IMR-90 (cell line): ENCODE results near the gene STIM1. TPM values are rescaled to one million over a fixed set of nuclear protein-coding genes. Genes with fewer than 3 reads are reported as not detected.

Experiments used
- ATAC-seq: fragments of 200-7000 bp; cut with Tn5 transposase; 2 replicates; pipeline ENCODE4 v1.9.1; 2020; ENCODE audit warnings: low read depth, mild to moderate bottlenecking, moderate library complexity
- BruUV-seq: library from RNA; stranded (reverse); fragments of 400-500 nt; replicated peaks from 2 replicates; lab custom pipeline; 2021; lab: Mats Ljungman, UMichigan
- CTCF ChIA-PET: fragments of 300-600 bp; formaldehyde crosslinking; extraction: SDS; loops from one replicate; lab custom pipeline; 2021; ENCODE audit warnings: antibody characterized with exemption; lab: Yijun Ruan, JAX
- POLR2A ChIA-PET: fragments of 300-600 bp; sonication (Branson Sonifier 250); formaldehyde crosslinking; loops from one replicate; lab custom pipeline; 2022; ENCODE audit warnings: antibody characterized with exemption; ENCODE audit not compliant: unreplicated experiment; lab: Charles Lee
- DNase-seq: peaks from one replicate; pipeline ENCODE4 v3.0.0; 2013
- H2AFZ ChIP-seq: replicated peaks from 2 replicates; pipeline ENCODE3; 2013; ENCODE audit warnings: low read length, mild to moderate bottlenecking; ENCODE audit not compliant: poor library complexity
- H2AK5ac ChIP-seq: 2 replicates; pipeline ENCODE4 v1.6.1; 2013; ENCODE audit warnings: low read depth, low read length, inconsistent platforms
- H2AK9ac ChIP-seq: replicated peaks from 2 replicates; pipeline ENCODE3; 2013; ENCODE audit warnings: mild to moderate bottlenecking, low read depth, low read length, moderate library complexity; ENCODE audit not compliant: poor library complexity
- H2BK120ac ChIP-seq: 2 replicates; pipeline ENCODE4 v1.6.1; 2013; ENCODE audit warnings: low read depth, low read length, inconsistent platforms
- H2BK15ac ChIP-seq: 3 replicates; pipeline ENCODE4 v1.6.1; 2013; ENCODE audit warnings: low read depth, low read length, inconsistent platforms
- H2BK20ac ChIP-seq: 2 replicates; pipeline ENCODE4 v1.6.1; 2013; ENCODE audit warnings: low read depth, mild to moderate bottlenecking, inconsistent platforms, low read length, moderate library complexity
- H2BK5ac ChIP-seq: 2 replicates; pipeline ENCODE4 v1.6.1; 2013; ENCODE audit warnings: mild to moderate bottlenecking, low read depth, low read length, inconsistent platforms; ENCODE audit not compliant: poor library complexity, severe bottlenecking
- H3K14ac ChIP-seq: replicated peaks from 2 replicates; pipeline ENCODE4 v1.6.1; 2013; ENCODE audit warnings: low read depth, low read length, inconsistent platforms
- H3K18ac ChIP-seq: 2 replicates; pipeline ENCODE4 v1.6.1; 2013; ENCODE audit warnings: low read depth, low read length, control low read depth
- H3K23ac ChIP-seq: 2 replicates; pipeline ENCODE4 v1.6.1; 2013; ENCODE audit warnings: low read depth, low read length, inconsistent platforms
- H3K27ac ChIP-seq: 2 replicates; pipeline ENCODE4 v1.5.1; 2013; ENCODE audit warnings: mild to moderate bottlenecking, control low read depth, low read length; ENCODE audit not compliant: insufficient read depth
- H3K27me3 ChIP-seq: 2 replicates; pipeline ENCODE4 v1.6.1; 2013; ENCODE audit warnings: low read length; ENCODE audit not compliant: control insufficient read depth, insufficient read depth
- H3K36me3 ChIP-seq: 2 replicates; pipeline ENCODE4 v1.6.1; 2013; ENCODE audit warnings: low read length, mixed read lengths; ENCODE audit not compliant: control insufficient read depth, insufficient read depth
- H3K4ac ChIP-seq: 2 replicates; pipeline ENCODE4 v1.6.1; 2013; ENCODE audit warnings: low read depth, low read length, inconsistent platforms
- H3K4me1 ChIP-seq: 2 replicates; pipeline ENCODE4 v1.6.1; 2013; ENCODE audit warnings: low read length, mixed read lengths; ENCODE audit not compliant: control insufficient read depth, insufficient read depth
- H3K4me2 ChIP-seq: 2 replicates; pipeline ENCODE4 v1.6.1; 2013; ENCODE audit warnings: low read depth, mild to moderate bottlenecking, control low read depth, low read length, moderate library complexity
- H3K4me3 ChIP-seq: 2 replicates; pipeline ENCODE4 v1.5.1; 2013; ENCODE audit warnings: low read depth, mild to moderate bottlenecking, control low read depth, low read length, moderate library complexity; ENCODE audit not compliant: insufficient read depth
- H3K56ac ChIP-seq: 2 replicates; pipeline ENCODE4 v1.6.1; 2013; ENCODE audit warnings: low read length, inconsistent platforms; ENCODE audit not compliant: insufficient read depth; ENCODE audit errors: extremely low read depth
- H3K79me1 ChIP-seq, 2 experiments: 2 replicates each; pipeline ENCODE4 v1.6.1; 2013; ENCODE audit warnings: low read length in 2 of 2, inconsistent platforms in 1 of 2, low read depth in 1 of 2
- H3K9ac ChIP-seq: 2 replicates; pipeline ENCODE4 v1.6.1; 2013; ENCODE audit warnings: low read depth, low read length, control low read depth
- H3K9me1 ChIP-seq: 2 replicates; pipeline ENCODE4 v1.6.1; 2013; ENCODE audit warnings: low read length, inconsistent platforms; ENCODE audit not compliant: insufficient read depth
- H3K9me3 ChIP-seq: 2 replicates; pipeline ENCODE4 v1.6.1; 2013; ENCODE audit warnings: low read length; ENCODE audit not compliant: control insufficient read depth, insufficient read depth
- H4K20me1 ChIP-seq: 2 replicates; pipeline ENCODE4 v1.6.1; 2013; ENCODE audit warnings: low read length, inconsistent platforms; ENCODE audit not compliant: insufficient read depth
- H4K5ac ChIP-seq: 2 replicates; pipeline ENCODE4 v1.6.1; 2013; ENCODE audit warnings: mild to moderate bottlenecking, low read depth, low read length, control low read depth
- H4K8ac ChIP-seq, 2 experiments: 2 replicates each; pipeline ENCODE4 v1.6.1; 2013; ENCODE audit warnings: low read depth in 2 of 2, low read length in 2 of 2, control low read depth in 1 of 2, inconsistent platforms in 1 of 2
- H4K91ac ChIP-seq: 2 replicates; pipeline ENCODE4 v1.6.1; 2013; ENCODE audit warnings: low read depth, low read length, inconsistent platforms; ENCODE audit not compliant: insufficient read depth
- CEBPB ChIP-seq: IDR thresholded peaks from 2 replicates; pipeline ENCODE4 v1.6.1; 2012; ENCODE audit warnings: low read depth, low read length, improper control_type of control experiment
- RAD21 ChIP-seq: IDR thresholded peaks from 2 replicates; pipeline ENCODE4 v1.6.1; 2012; ENCODE audit warnings: low read length, improper control_type of control experiment
- RFX5 ChIP-seq: IDR thresholded peaks from 2 replicates; pipeline ENCODE4 v1.8.0; 2012; ENCODE audit warnings: low read depth, mild to moderate bottlenecking, low read length, moderate library complexity
- SMC3 ChIP-seq: fragments of 150-350 bp; IDR thresholded peaks from 2 replicates; pipeline ENCODE4 v1.6.1; 2016; ENCODE audit warnings: low read depth, mild to moderate bottlenecking, antibody characterized with exemption, low read length, moderate library complexity
- WGBS, 2 experiments: methylation state at CpG; one replicate each; pipeline versions ENCODE4 v1.1.5 to v1.1.7; 2013; ENCODE audit warnings: missing lambda C conversion rate in 2 of 2; ENCODE audit not compliant: insufficient read length in 1 of 2; ENCODE audit errors: extremely low coverage in 2 of 2; 5-methylcytosine and 5-hydroxymethylcytosine counted together
- dilution Hi-C: fragments of 300-500 bp; cut with HindIII; formaldehyde crosslinking; loops from one replicate; pipeline ENCODE4 v1.14.3; 2018; ENCODE audit warnings: low sequenced_read_pairs; ENCODE audit not compliant: unreplicated experiment
- in situ Hi-C: fragments of 300-500 bp; cut with MboI; formaldehyde crosslinking; loops from 3 replicates; pipeline ENCODE4 v1.14.3; 2019; ENCODE audit warnings: low sequenced_read_pairs, inconsistent platforms, mixed read lengths
- intact Hi-C: fragments of 100-400 bp; cut with micrococcal nuclease; formaldehyde crosslinking; loops from 2 replicates; pipeline ENCODE4 v1.10.0; 2022
- polyA plus RNA-seq, 3 experiments: library from polyadenylated mRNA; depleted of rRNA; stranded (reverse); fragments of >200 nt; gene quantifications; 2 replicates each; pipeline ENCODE4 v1.2.3, GENCODE V29; 2012; ENCODE audit warnings: low replicate concordance in 1 of 3
- total RNA-seq: library from RNA; depleted of rRNA; stranded (reverse); fragments of >200 nt; gene quantifications from 2 replicates; pipeline ENCODE4 v1.2.3, GENCODE V29; 2012
- TF ChIP-seq, protein P1 (sequence below): conservative IDR thresholded peaks from 2 replicates; pipeline ENCODE4 v1.5.1; 2012; ENCODE audit warnings: mild to moderate bottlenecking, low read depth, low read length, improper control_type of control experiment

STIM1 gene
- total and polyA plus RNA-seq, 2 of the 4 experiments (the other 2 are of a cell fraction), result 17.9 to 23.0 TPM

DNA sequence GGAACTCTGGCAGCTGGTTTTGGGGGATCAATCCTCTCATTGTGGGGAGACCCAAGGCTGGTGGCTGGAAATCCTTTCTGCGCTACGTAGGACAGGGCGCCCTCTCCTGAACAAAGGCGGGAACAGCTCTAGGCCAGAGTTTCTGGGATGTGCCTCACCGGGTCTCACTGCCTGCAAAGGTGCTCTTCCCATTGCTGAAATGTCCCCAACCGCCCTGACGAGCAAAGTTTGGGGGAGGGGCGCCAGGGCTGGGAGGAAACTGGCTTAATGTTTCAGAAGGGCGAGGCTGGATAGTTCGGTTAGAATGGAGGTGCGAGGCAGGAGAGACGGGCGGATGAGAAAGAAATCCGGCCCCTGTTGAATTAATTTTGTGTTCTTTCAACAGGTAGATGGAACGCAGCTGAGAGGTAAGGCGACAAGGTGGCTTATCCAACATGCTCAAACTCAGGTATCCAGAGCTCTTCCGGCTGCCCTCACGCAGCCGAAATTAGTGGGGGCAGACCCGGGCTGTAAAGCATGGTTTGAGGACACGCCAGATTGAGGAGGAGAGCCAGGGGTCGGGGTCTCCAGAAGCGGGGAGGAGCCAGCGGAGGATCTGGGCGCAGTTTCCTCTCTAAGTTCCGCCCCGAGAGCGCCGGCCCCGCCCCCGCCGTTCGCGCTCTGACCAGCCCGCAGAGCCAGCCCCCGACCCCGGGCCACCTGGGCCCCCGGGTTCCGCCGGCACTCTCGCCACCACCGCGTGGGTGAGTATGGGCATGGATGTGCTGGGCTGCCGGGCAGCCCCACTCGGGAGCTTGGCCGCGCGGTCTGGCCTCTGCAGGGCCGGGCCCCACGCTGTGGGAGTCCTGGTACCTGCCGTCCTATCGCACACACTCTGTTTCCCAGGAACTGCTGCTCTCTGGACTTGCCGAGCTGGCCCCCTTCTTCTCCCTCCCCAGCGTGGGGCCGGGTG lies 47.3 kb upstream of the STIM1 start, which contains the start of gene PGAP2:
TSS of gene PGAP2 (plus strand) at position 652 of the 952 bp plus-strand sequence. CDS start 2,700 bp downstream, outside the sequence.
- Histone ChIP-seq H3K9ac (peak within 1 kb of the TSS; percentile 87), H2BK5ac (no peak within 1 kb of the TSS), H4K20me1 (no peaks in the 10 kb centered on the region), H3K14ac (peak within 1 kb of the TSS; percentile 86), H2BK20ac (0 out of 2 replicates have a peak within 1 kb of the TSS, but pooled peaks have one; percentile 34), H3K4me2 (peak within 1 kb of the TSS; percentile 96), H4K5ac (peak within 1 kb of the TSS; percentile 86), H2AK5ac (peak within 1 kb of the TSS; percentile 28), H3K9me3 (no peaks in the 10 kb centered on the region), H2AFZ (peak within 1 kb of the TSS; percentile 87), H4K91ac (peak within 1 kb of the TSS; percentile 26), H4K8ac (peak within 1 kb of the TSS; percentile 85 to 91), H3K23ac (peak within 1 kb of the TSS; percentile 5; the same call in 1 of the 2 replicates), H3K27ac (peak within 1 kb of the TSS; percentile 39), H3K36me3 (no peaks in the 10 kb centered on the region), H3K27me3 (no peaks in the 10 kb centered on the region), H2AK9ac (peak within 1 kb of the TSS; percentile 82), H2BK120ac (peak within 1 kb of the TSS; percentile 1; the same call in 1 of the 2 replicates), H3K4me1 (no peaks in the 10 kb centered on the region), H3K56ac (peak within 1 kb of the TSS; percentile 48), H3K18ac (peak within 1 kb of the TSS; percentile 69), H3K79me1 (peaks cover 0 to 4% of the 10 kb centered on the region in 2 experiments; a peak in 1 of 4 replicates), H3K4ac (peak within 1 kb of the TSS; percentile 53), H3K4me3 (peak within 1 kb of the TSS; percentile 78), H2BK15ac (peak within 1 kb of the TSS; percentile 24; the same call in 1 of the 3 replicates), H3K9me1 (peaks cover 6% of the 10 kb centered on the region; the same call in 1 of the 2 replicates)
- dilution Hi-C loops (no loop called here), intact Hi-C loops (no loop called here), in situ Hi-C loops (no loop called here)
- ChIA-PET POLR2A (no interaction called here), CTCF (interaction anchor here (0.5 to 1.7 kb wide), 16 partner anchors 9 to 129 kb away, joined by 3 to 11 read pairs (median 4); partner anchors contain the start of gene NUP98)
- DNase-seq (peak; percentile 35), ATAC-seq (peak; percentile 89)
- TF ChIP-seq CEBPB (no peak), RFX5 (no peak), SMC3 (peak; percentile 43; the same call in 1 of the 2 replicates), RAD21 (peak; percentile 68)
- TF ChIP-seq, protein P1, sequence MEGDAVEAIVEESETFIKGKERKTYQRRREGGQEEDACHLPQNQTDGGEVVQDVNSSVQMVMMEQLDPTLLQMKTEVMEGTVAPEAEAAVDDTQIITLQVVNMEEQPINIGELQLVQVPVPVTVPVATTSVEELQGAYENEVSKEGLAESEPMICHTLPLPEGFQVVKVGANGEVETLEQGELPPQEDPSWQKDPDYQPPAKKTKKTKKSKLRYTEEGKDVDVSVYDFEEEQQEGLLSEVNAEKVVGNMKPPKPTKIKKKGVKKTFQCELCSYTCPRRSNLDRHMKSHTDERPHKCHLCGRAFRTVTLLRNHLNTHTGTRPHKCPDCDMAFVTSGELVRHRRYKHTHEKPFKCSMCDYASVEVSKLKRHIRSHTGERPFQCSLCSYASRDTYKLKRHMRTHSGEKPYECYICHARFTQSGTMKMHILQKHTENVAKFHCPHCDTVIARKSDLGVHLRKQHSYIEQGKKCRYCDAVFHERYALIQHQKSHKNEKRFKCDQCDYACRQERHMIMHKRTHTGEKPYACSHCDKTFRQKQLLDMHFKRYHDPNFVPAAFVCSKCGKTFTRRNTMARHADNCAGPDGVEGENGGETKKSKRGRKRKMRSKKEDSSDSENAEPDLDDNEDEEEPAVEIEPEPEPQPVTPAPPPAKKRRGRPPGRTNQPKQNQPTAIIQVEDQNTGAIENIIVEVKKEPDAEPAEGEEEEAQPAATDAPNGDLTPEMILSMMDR, result peak; percentile 69
- 4% methylated on average over 29 of the region's 55 CpGs; no CpG with 5 or more reads in 1 of the 2 experiments for WGBS, 2 experiments
- BruUV-seq, result no TSS peak
